ENCODE data around the gene UACA. TPM values are rescaled to one million over a fixed set of nuclear protein-coding genes. Genes with fewer than 3 reads are reported as not detected.

Gene UACA
- total RNA-seq, 1 experiment from 2014 or later = 82.5 TPM

DNA sequence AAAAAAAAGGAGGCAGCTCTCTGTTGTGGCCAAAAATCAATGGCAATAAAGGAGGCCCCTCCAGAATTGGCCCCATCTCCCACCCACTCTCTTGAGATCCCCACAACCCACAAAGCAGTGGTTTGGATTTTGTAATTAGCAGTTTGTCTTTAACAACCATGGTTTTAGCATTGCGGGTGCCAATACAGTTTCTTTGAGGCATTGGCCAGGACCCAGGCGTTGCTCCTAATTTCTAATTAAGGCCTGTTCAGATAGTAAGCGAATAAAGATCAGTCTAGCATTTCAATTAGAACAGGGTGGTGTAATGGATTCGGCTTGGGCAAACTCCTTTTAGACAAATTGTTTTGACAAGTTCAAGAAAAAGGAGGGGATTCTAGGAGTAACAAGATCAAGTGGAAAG is 23.6 kb upstream of the UACA start:
- DNase-seq (ENCODE audit: low spot score) = no peak
- in situ Hi-C loops (cut with HindIII; ENCODE audit: low sequenced_read_pairs) = no loop called here

DNA sequence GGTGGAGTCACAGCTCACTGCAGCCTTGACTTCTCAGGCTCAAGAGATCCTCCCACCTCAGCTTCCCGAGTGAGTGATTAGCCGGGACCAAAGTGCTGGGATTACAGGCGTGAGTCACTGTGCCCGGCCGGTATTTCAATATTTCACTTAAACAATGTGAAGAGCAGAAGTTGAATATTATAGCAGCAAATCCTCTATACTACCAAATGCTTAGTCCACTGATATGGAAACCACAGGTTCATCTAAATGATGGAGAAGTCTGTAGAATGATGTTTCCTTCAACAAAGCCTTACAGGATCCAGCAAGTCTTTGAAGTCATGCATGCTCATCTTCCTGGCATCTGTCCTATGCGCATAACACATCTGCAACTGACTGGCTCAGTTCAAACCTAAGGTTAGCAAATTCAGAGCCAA is 20.3 kb upstream of the UACA start:
- no peak for DNase-seq (ENCODE audit: low spot score)
- in situ Hi-C loops (cut with HindIII; ENCODE audit: low sequenced_read_pairs) = no loop called here

DNA sequence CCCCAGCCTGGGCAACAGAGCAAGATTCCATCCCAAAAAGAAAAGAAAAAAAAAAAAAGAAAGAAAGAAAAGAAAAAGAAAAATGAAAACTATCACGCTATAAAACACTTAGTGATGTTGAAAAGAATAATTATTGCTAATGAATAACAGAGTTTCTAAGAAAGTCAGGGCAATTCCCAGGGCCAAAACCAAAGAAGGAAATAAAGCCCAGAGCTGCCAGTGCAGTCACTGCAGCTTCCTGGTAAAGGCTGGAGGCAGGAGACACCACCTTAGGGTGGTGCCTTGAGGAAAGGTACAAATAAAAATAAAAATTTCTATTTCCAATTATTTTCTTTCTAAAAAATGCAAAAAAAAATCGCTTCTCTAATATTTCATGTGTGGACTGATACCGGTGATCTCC is 19.7 kb upstream of the UACA start:
- in situ Hi-C loops (cut with HindIII; ENCODE audit: low sequenced_read_pairs) = no loop called here

DNA sequence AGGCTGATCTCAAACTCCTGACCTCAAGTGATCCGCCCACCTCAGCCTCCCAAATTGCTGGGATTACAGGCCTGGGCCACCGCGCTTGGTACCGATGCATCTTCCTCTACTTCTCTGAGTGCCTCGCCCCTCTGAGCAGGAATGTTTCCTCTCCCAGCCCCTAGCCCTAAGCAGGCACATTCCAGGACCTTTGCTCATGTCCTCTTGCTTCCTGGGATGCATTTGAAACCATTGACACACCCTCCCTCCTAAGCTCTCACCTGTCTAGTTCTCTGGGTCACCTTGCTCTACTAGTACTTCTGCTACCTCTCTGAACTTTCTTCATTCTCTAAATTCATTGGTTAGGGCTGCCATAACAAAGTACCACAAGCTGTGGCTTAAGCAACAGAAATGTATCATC is 17.9 kb upstream of the UACA start:
- DNase-seq (ENCODE audit: low spot score) = no peak
- in situ Hi-C loops (cut with HindIII; ENCODE audit: low sequenced_read_pairs) = no loop called here

More for the DNA sequence above, 19.7 kb upstream of the UACA start:
- no peak for DNase-seq (ENCODE audit: low spot score)

DNA sequence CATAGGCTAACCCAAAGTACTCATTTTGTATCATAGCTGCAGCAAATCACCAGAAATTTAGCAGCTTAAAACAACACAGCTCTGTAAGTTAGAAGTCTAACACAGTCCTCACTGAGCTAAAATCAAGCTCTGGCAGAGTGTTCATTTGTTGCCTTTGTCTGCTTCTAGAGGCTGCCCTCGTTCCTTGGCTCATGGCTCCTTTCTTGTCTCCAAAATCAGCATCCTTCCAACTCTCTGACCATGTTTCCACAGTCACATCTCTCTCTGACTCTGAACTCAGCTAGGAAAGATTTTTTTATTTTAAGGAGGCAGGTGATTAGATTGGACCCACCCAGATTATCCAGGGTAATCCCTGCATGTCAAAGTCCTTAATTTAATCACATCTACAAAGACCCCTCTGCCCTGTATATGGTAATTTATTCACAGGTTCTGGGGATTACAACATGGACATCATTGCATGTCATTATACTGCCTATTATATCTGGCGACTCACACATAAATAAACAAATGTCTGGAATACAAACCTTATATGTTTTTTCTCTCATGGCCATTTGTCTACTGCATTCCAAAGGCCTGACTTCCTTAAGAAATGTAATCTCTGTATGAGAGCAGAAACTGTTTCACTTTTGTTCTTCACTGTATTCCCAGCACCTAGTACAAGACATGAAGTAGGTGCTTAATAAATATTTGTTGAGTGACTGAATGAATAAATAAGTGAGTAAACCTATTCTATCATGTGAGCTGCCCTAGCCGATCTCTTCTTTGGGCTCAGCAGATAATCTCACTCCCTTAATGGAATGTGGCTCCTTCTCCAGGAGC is 15.1 kb upstream of the UACA start:
- DNase-seq (ENCODE audit: low spot score) = no peak
- in situ Hi-C loops (cut with HindIII; ENCODE audit: low sequenced_read_pairs) = no loop called here

DNA sequence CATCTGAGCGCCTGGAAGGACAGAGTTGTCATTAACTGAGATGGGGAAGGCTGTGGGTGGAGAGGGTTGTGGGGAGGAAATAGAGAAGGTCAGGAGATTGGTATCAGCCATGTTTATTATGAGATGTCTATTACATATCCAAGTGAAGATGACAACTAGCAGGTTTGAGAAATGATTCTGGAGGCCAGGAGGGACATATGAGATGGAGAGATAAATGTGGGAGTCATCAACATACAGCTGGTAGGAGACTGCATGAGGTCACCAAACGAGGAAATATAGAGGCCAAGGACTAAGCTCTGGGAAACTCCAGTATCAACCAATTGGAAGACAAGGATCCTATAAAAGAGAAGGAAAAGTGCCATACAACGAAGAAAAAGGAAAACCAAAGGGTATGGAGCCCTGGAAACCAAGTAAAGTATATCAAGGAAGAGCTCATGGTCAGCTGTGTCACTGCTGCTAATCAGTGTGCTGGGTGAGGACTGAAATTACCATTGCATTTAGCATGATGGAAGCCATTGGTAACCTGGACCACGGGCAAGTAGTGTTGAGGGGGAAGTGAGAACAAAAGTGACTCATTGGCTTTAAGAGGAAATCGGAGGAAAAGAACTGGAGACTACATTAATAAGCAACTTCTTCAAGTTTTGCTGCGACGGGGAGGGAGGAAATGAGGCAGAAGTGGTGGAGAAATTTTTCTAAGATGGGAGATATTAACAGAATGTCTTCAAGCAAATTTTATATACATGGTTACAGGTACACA is 14.0 kb upstream of the UACA start:
- DNase-seq (ENCODE audit: low spot score) = no peak
- in situ Hi-C loops (cut with HindIII; ENCODE audit: low sequenced_read_pairs) = no loop called here

DNA sequence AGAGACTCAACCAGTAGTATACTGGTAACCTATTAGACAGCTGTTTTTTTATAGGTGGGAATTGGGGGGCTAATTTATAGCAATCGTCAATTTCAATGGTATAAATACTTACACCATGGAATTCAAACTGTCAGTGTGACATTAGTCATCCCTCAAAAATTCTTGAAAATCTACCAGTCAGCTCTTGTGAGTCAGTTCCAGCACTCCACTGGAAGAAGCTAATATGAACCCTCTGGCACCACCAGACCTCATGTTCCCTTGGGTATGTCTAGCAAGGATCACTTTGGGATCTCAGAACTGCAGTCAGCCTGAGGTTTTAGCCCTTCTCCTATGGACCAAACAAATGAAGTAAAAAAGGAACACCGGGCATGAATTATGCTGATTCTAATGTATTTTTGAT is 11.8 kb upstream of the UACA start:
- DNase-seq (ENCODE audit: low spot score) = no peak
- in situ Hi-C loops (cut with HindIII; ENCODE audit: low sequenced_read_pairs) = no loop called here

DNA sequence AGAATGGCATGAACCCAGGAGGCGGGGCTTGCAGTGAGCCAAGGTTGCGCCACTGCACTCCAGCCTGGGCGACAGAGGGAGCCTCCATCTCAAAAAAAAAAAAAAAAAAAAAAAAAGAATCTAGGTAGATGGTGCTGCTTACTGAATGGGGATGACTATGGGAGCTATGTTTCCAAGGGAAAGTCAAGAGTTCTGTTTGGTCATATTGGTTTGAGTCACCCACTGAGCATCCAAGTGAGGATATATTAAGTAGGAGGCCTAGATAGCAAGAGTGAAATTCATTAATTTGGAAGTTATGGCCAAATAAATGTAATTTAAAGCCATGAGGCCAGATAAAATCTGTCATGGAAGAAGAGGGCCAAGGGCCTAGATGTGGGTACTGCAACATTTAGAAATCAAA is 9.0 kb upstream of the UACA start:
- DNase-seq (ENCODE audit: low spot score) = no peak
- in situ Hi-C loops (cut with HindIII; ENCODE audit: low sequenced_read_pairs) = no loop called here

DNA sequence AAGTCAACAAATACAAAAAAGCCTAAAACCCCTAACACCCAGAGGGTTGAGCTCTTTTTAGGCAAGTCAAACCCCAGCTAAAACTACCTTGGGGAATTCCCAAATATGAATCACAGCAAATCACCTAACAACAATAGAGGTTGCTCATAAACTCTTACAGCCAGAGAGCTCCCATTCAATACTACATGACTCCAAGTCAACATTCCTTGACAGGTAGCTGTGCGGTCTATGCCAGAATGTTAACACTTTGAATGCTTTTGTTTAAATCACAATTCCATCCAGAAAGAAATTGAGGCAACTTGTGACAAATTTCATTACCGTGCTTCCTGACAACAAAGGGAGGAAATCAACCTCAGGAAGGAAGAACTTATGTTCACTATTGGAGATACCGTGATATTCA is 7.5 kb upstream of the UACA start:
- no peak for DNase-seq (ENCODE audit: low spot score)
- in situ Hi-C loops (cut with HindIII; ENCODE audit: low sequenced_read_pairs) = no loop called here

DNA sequence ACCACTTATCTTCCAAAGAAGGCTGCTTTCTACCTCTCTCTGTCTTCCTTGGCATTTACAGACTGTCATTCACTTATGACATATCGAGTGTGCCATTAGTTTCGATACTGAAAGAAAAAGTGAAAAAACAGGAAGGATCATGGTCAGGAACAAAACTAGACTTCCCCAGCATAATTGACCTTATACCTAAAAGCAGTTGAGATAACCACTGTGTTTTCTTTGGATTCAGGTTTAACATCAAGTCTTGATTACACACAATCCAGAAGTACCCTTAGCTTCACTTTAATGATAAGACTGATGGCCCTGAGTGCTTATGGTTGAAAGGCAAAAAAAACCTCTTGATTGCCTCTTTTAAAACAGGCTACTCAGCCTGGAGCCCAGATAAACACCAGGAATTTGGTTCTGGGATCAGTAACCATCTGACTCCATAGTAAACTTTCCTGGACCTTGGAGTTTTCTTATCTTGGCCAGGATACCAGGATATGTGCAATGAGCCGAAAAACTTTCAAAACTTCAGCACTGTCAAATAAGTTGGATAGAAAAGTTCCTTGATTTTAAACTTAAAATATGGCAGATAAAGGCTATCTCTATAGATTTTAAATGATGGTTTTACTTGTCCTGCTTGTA is 5.0 kb upstream of the UACA start:
- no peak for DNase-seq (ENCODE audit: low spot score)
- in situ Hi-C loops (cut with HindIII; ENCODE audit: low sequenced_read_pairs) = no loop called here

DNA sequence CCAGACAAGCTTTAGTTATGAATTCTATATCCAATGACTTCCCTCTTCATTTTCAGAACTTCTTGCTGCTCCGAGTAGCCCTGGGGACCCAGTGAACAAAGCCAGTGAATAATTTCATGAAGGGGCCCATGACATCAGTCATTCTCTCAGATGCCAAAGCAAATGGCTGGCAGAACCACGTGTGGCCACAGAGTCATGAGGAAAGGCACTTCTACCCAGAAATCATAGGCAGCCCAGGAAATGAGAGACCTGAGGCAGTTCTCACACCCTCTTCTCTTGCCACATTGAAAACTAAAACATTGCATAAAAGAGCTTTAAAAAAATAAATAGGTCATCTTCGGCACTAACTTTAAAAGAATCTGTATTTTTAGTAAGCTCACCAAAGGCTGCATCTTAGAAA is 4.3 kb upstream of the UACA start:
- in situ Hi-C loops (cut with HindIII; ENCODE audit: low sequenced_read_pairs) = no loop called here
- no peak for DNase-seq (ENCODE audit: low spot score)

DNA sequence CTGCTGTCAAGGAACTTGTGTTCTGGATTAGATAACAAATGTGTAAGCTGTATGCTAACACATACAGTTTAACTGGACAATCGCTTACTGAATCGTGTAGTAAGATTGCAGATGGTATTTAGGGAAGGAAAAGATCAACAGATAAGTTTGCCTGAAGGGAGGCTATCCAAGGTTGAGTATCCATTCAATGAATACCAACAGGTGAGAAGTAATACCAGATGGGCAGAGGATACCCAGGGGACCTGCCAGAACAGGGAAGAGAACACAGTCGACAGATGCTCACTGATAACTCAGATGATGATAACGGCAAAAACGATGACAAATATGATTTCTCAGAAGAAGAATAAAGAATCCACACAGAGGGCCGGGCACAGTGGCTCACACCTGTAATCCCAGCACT is 3.2 kb upstream of the UACA start:
- in situ Hi-C loops (cut with HindIII; ENCODE audit: low sequenced_read_pairs) = no loop called here
- no peak for DNase-seq (ENCODE audit: low spot score)

DNA sequence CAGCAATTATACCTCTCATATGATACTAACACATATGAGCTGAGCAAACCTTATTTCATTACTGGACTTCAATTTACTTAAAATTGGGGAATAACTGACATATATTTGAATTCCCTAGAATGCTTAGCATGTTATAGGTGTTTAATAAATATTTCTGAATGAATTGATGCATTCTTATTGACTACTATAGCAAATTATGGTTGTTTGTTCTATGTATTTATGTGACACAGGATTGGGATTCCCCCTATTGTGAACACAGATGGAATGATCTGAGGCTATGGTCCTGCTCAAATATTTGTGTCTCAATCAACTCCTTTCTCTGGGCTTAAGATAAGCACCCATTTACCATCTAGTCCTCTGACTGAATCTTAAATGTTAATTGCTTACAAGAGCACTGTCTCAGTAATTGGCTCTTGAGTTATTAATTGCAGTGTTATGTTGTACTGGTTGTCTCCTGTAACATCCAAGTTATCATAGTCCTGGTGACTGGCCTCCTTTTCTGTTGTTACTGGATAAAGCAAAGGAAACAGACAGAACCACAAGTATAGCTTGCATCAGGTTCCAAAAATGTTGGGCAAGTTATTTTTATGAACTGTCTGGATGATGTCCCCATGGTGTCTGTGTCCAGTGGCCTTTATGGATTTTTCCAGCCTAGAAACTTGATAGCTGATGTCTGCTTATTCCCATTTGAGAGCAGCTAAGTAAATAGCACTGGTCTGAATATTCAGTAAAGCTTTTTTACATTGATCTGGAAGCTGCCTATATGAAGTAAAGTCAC is 2.3 kb upstream of the UACA start:
- DNase-seq (ENCODE audit: low spot score) = no peak
- in situ Hi-C loops (cut with HindIII; ENCODE audit: low sequenced_read_pairs) = no loop called here

DNA sequence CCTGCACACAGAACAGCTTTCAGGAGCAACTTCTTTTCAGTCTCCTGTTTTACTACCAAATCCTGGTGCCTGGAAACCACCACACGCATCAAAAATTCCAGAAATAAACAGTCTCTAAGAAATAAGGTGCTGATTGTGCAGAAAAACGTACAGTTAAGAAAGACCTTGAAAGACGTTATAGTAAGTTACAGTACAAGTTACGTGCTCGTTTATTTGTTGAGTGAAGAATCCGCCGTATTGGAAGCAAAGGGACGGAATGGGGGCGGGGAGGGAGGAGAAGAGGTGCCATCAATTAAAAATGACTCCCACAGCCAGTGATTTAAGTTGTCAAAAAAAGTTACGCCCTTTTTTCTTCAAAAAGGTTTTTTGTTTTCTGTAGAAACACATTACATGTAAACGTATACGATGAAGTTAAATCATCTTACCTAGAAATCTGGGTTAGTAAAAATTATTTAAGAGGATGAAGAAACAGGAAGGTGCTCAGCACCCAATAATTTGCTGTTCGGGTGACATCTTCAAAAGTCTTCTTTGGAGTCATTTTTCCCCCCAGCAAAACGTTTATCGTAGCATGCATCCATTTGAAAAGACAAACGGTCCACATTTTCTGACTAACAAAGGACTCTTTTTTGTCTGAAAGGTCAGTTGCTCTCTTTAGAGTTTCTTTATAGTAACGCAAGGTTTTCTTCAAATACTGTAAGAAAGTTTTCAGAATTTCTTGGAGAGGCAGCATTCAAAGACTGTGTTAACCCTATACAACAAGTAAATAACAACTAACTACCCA is 782 bp upstream of the UACA start:
- DNase-seq (ENCODE audit: low spot score) = no peak
- in situ Hi-C loops (cut with HindIII; ENCODE audit: low sequenced_read_pairs) = no loop called here

DNA sequence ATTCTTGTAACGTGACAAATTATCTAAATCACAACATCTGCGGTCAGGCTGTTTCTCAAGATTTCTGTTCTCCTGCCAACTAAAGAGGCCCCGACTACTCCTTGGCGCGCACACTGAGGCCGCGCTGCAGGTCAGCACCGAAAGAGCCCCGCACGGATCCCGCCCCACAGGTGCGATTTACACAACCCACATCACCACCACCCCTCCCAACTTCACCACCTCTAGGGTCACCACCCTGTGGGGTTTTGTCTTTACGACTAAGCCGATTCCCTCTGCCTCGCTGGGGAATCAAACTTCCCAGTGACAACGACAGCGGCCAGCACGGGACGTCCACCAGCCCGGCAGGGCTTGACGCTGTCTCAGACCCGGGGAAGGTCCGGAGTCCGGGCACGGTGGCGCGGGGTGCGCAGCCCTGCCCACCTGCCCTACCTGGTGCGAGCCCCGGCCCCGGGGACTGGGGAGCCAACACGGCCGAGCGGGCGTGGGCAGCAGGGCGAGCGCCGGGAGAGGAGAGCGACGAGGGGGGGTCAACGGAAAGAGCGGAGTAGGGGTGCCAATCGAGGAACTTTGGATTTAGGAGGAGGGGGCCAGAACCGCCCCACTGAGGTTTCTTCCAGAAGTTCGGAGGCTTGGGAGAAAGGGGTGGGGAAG is 764 bp downstream of the UACA start:
- no peak for DNase-seq (ENCODE audit: low spot score)
- in situ Hi-C loops (cut with HindIII; ENCODE audit: low sequenced_read_pairs) = no loop called here

DNA sequence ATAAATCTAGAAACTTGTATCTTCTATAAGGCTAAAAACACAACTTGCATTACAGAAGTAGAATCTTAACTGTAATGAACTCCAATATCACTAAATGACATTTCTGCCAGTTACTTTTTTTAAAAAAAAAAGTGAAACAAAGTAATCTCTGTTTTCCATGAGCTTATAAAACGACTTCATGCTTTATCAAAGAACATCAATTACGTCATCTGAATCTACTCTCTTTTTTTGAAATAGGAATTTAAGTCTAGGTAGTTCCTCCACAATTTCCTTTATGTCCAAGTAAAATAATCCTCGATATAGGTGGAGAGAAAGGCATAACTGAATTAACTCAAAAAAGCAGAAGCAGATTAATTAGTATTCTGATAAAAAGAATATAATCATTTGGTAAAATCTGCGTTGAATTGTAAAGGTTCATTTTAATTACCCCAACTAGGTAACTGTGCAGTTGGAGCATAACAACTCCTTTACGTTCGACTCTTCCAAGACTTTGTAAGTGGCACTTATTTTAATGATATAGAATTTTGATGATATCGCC is 1.4 kb downstream of the UACA start:
- no peak for DNase-seq (ENCODE audit: low spot score)
- in situ Hi-C loops (cut with HindIII; ENCODE audit: low sequenced_read_pairs) = no loop called here

DNA sequence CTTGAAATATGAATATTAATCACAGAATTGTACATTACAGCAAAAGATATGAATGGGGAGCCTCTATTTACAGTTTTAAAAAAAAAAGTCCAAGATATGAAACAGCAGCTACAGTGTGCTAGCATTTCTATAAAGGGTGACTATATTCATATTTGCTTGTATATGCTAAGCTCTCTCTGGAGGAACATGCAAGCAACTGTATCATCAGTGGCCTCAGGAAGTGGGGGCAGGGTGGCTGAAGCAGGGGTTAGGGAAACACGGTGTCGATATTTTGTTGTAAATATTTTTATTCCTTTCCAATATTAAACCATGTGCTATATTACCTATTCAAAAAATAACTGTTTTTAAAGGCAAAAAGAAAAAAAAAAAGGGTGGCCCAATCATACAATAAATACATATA is 2.3 kb downstream of the UACA start:
- in situ Hi-C loops (cut with HindIII; ENCODE audit: low sequenced_read_pairs) = no loop called here
- no peak for DNase-seq (ENCODE audit: low spot score)

DNA sequence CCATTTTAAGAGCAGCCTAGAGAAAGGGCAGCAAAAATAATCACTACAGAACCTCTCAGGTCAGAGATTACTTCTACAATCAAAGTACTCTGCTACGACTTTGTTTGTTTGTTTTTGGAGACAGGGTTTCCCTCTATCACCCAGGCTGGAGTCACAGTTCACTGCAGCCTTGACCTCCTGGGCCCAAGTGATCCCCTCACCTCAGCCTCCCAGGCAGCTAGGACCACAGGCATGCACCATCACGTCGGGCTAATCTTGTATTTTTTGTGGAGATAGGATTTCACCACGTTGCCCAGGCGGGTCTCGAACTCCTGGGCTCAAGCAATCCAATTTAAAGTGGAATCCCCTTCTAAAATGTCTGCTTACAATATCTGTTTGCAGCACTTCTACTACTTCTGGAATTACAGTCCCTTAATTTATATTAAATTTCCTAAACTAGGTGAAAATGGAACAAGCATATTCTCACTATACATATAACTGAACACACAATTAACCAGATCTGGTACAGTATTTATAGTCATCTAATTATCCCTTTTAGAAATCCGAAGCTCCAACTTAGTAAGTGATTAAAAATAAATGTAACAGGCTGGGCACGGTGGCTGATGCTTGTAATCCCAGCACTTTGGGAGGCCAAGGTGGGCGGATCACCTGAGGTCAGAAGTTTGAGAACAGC is 4.4 kb downstream of the UACA start:
- DNase-seq (ENCODE audit: low spot score) = no peak
- in situ Hi-C loops (cut with HindIII; ENCODE audit: low sequenced_read_pairs) = no loop called here
